ENCODE measurements around the gene CAMK1D.

Gene CAMK1D

DNA sequence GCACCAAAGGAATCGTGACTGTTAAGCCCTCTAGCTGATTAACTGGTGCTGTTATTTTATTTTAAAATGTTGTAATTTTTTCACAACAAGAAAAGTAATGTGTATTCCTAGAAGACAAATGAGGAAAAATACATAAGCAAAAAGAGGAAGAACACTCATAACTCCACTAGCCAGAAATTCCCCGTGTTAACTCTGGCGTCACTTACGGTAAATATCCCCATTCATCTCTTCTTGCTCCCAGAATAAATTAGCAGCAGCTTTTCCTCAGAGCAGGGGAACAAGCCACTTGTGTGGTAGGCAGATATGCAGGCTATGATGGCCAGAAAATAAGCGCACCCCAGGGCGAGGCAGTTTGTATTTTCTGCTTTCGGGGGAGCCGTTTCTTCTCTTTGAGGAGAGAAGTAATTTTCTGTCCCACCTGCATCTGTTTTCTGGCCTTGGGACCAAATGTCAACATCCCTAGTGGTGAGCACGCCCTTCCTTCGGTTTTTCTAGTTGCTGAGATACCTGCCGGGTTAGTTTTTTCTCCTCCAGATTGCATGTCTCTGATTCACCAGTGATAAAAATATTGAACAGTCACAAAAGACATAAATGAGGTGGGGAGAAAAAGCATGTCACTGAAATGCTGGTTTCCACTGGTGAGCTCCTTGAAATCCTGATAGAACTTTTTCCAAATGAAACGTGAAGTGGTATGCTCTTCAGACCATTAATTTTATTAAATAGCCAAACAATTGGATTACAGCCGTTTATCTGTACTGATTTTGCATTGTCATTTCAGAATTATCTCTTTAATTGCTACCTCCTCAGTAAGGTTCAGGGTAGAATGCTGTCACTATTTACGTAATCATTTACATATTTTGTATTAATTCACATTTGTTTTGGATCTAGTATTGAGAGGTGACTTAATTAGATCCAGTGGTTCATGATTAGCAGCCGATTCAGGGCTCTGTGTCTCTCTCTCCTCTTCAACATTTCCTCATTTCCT lies 268.1 kb downstream of the CAMK1D start:
- peak overlapping the region; percentile 81 for H3K27ac Mint-ChIP-seq
- no peak overlapping the region for H3K4me3 Mint-ChIP-seq
- peaks cover 3% of the 10 kb centered on the region for H3K36me3 Mint-ChIP-seq (ENCODE audit: low read depth)
- intact Hi-C loops (cut with micrococcal nuclease), result loop anchor here (2.0 to 10.0 kb wide), 2 partner anchors 23 to 353 kb away; no protein-coding TSS in a partner anchor
- H3K27me3 Mint-ChIP-seq, result peaks cover 3% of the 10 kb centered on the region
- H3K9me3 Mint-ChIP-seq, result no peaks in the 10 kb centered on the region
- H3K4me1 Mint-ChIP-seq (ENCODE audit: low read depth), result peaks cover 30% of the 10 kb centered on the region

DNA sequence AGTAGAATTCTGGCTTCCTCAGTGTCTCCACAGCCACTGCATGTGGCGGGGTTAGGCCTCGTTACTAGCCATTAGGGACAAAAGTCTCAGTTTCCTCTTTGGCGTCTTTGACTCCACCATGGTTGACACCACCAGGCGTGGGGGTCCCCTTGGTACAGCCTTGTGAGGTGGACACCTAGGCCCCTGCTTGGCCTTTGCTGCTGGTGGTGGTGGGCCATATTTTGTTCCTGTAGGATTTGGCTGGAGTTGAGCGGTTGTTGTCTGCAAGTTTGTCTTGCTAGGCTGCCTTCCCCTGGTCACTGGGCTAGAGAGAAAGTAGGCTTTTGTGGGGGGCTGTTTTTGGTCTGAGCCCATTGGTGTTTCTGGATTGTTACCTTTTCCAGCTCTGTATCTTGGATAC lies 272.7 kb downstream of the CAMK1D start:
- Mint-ChIP-seq H3K36me3 (ENCODE audit: low read depth) (peaks cover 6% of the 10 kb centered on the region), H3K9me3 (no peaks in the 10 kb centered on the region), H3K27me3 (peaks cover 3% of the 10 kb centered on the region), H3K4me1 (ENCODE audit: low read depth) (peaks cover 37% of the 10 kb centered on the region), H3K27ac (no peak overlapping the region), H3K4me3 (no peak overlapping the region)
- intact Hi-C loops (cut with micrococcal nuclease), result no loop called here

- intact Hi-C loops (cut with micrococcal nuclease), result no loop called here
- Mint-ChIP-seq H3K36me3 (ENCODE audit: low read depth) (peaks cover 6% of the 10 kb centered on the region), H3K27me3 (peaks cover 3% of the 10 kb centered on the region), H3K9me3 (no peaks in the 10 kb centered on the region), H3K27ac (no peak overlapping the region), H3K4me3 (no peak overlapping the region), H3K4me1 (ENCODE audit: low read depth) (peaks cover 32% of the 10 kb centered on the region)
These were observed 273.3 kb downstream of the CAMK1D start for GRCh38 chr10:12622691-12623090.

GRCh38 chr10:12625393-12626023 lies 276.2 kb downstream of the CAMK1D start:
- H3K27me3 Mint-ChIP-seq, result no peaks in the 10 kb centered on the region
- intact Hi-C loops (cut with micrococcal nuclease), result no loop called here
- no peak overlapping the region for H3K4me3 Mint-ChIP-seq
- peaks cover 35% of the 10 kb centered on the region for H3K4me1 Mint-ChIP-seq (ENCODE audit: low read depth)
- no peak overlapping the region for H3K27ac Mint-ChIP-seq
- H3K9me3 Mint-ChIP-seq, result no peaks in the 10 kb centered on the region
- H3K36me3 Mint-ChIP-seq (ENCODE audit: low read depth), result peaks cover 13% of the 10 kb centered on the region

DNA sequence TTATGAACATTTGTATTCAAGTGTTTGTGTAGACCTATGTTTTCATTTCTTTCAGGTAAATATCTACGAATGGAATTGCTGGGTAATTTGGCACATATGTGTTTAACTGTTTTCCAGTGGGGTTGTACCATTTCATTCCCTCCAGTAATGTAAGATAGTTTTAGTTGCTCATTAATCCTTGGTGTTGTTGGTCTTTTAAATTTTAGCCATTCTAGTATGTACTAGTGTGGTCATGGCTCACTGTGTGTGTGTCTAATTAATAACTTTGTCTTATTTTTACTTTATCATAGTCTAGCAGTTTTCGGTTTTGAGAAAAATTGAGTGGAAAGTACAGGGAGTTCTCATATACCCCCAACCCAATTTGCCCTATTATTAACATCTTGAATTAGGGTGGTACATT lies 278.8 kb downstream of the CAMK1D start:
- H3K27ac Mint-ChIP-seq, result no peak overlapping the region
- no peak overlapping the region for H3K4me3 Mint-ChIP-seq
- peaks cover 33% of the 10 kb centered on the region for H3K4me1 Mint-ChIP-seq (ENCODE audit: low read depth)
- peaks cover 29% of the 10 kb centered on the region for H3K36me3 Mint-ChIP-seq (ENCODE audit: low read depth)
- no peaks in the 10 kb centered on the region for H3K27me3 Mint-ChIP-seq
- intact Hi-C loops (cut with micrococcal nuclease), result no loop called here
- no peaks in the 10 kb centered on the region for H3K9me3 Mint-ChIP-seq

GRCh38 chr10:12628964-12629766 lies 279.8 kb downstream of the CAMK1D start:
- Mint-ChIP-seq H3K27me3 (no peaks in the 10 kb centered on the region), H3K36me3 (ENCODE audit: low read depth) (peaks cover 32% of the 10 kb centered on the region), H3K9me3 (no peaks in the 10 kb centered on the region), H3K4me1 (ENCODE audit: low read depth) (peaks cover 35% of the 10 kb centered on the region), H3K27ac (peak overlapping the region; percentile 59), H3K4me3 (no peak overlapping the region)
- intact Hi-C loops (cut with micrococcal nuclease), result no loop called here

DNA sequence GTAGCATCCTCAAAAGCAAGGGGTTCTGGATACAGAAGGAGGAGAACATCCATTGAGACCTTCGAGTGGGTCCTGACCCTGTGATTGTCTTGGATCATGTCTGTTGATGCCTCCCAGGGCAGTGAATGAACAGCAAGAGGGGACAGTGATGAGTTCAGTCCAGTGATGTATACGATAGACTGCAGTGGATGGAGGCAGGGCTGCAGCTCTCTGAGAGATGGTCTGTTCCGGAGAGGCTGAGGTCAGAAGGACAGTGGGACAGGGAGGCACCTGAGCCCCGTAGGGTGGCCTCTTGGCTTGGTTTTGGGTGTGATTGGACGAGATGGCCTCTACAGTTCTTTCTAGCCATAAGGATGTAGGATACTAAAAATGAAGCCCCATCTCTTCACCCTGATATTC lies 280.4 kb downstream of the CAMK1D start:
- H3K27me3 Mint-ChIP-seq, result no peaks in the 10 kb centered on the region
- no peak overlapping the region for H3K4me3 Mint-ChIP-seq
- H3K4me1 Mint-ChIP-seq (ENCODE audit: low read depth), result peaks cover 35% of the 10 kb centered on the region
- H3K36me3 Mint-ChIP-seq (ENCODE audit: low read depth), result peaks cover 34% of the 10 kb centered on the region
- intact Hi-C loops (cut with micrococcal nuclease), result no loop called here
- no peak overlapping the region for H3K27ac Mint-ChIP-seq
- H3K9me3 Mint-ChIP-seq, result no peaks in the 10 kb centered on the region

DNA sequence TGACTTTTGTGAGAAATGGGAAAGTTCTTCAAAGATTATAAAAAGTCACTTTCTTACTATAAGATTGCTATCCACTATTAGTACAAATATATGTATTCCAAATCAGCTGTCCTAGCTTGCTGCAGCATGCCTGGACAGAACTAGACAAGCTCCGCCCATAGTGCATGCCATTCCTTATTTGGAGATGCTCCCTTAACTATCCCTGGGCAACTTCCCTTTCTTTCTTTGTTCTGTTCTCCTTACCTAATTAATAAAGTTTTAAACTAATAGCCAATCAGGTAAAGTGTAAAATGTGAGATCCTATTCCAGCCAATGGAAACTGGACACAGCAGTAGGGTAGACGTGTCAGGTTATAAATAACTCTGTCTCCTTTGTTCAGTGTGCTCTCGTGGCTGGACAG lies 281.9 kb downstream of the CAMK1D start:
- Mint-ChIP-seq H3K9me3 (no peaks in the 10 kb centered on the region), H3K4me1 (ENCODE audit: low read depth) (peaks cover 39% of the 10 kb centered on the region), H3K4me3 (no peak overlapping the region), H3K27ac (no peak overlapping the region), H3K36me3 (ENCODE audit: low read depth) (peaks cover 36% of the 10 kb centered on the region), H3K27me3 (no peaks in the 10 kb centered on the region)
- intact Hi-C loops (cut with micrococcal nuclease), result no loop called here

DNA sequence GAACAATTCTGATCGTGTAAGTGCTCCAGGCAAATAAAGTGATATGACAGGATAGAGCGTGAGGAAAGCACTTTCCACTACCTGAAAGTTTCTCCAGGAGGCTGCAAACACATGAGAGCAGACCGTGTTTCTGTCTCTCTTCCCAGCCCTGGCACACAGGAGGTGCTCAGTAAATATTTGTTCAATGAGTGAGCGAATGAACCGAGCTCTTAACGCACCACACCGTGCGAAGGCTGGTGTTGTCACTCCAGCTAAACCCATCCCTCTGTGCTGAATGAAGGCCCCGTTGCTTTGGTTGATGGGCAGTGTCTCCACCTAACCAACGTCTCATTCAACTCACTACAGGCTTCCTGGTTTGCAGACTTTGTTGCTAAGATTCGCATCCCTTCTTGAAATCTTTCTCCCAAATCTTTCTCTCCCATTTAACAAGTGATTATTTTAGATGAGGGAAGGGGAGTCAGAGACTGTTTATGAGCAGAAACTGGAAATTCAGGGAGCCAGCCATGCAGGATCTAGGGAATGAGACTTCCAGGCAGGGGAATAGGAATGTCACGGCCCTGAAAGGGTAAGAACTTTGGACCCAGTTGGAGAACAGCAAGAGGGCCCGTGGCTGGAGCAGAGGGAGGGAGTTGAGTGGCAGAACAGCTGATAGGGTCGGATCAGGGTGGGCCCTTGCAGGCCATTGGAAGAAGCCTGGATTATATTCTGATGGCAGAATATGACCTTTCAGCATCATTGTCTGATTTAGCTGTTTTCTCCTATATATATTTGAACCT lies 282.6 kb downstream of the CAMK1D start:
- Mint-ChIP-seq H3K36me3 (ENCODE audit: low read depth) (peaks cover 36% of the 10 kb centered on the region), H3K4me1 (ENCODE audit: low read depth) (peaks cover 39% of the 10 kb centered on the region), H3K9me3 (no peaks in the 10 kb centered on the region), H3K27me3 (no peaks in the 10 kb centered on the region), H3K27ac (no peak overlapping the region), H3K4me3 (no peak overlapping the region)
- intact Hi-C loops (cut with micrococcal nuclease), result no loop called here

DNA sequence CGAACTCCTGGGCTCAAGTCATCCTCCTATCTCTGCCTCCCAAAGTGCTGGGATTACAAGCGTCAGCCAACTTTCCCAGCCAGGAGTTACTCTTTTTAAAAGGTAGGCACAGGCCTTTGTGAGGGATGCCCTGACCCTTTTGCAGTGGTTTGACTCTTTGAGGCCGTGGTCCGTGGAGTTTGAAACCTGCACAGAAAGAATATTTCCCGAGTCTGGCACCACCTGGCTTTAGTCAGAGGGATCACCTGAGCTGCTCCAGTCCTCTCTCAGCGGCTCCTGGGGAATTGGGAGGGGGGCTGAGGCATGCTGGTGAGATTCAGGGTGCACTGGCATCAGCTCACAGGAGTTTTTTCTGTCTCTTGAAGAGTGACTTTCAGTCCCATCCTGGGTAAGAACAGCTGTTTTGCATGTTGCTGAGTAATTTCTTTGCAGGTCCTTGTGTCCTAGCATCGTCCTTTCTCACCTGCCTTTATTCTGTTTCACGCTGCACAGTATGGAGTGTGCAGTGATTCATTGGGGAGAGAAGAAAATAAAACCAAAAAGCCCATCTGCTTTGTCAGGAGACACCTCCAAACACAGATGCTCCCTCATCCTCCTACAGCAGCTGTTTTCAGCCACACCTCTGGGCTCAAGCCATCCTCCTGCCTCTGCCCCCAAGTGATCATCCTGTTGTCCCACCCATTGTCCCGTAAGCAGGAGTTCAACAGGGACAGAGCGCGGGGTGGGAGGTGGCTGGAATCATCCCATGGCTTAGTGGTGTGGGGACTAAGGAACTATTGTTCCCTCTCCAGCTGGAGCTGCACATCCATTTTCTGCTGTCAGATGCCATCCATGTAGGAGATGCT lies 284.7 kb downstream of the CAMK1D start:
- peaks cover 50% of the 10 kb centered on the region for H3K4me1 Mint-ChIP-seq (ENCODE audit: low read depth)
- no peaks in the 10 kb centered on the region for H3K27me3 Mint-ChIP-seq
- intact Hi-C loops (cut with micrococcal nuclease), result no loop called here
- peaks cover 36% of the 10 kb centered on the region for H3K36me3 Mint-ChIP-seq (ENCODE audit: low read depth)
- no peak overlapping the region for H3K4me3 Mint-ChIP-seq
- H3K27ac Mint-ChIP-seq, result peak overlapping the region; percentile 28
- H3K9me3 Mint-ChIP-seq, result no peaks in the 10 kb centered on the region

DNA sequence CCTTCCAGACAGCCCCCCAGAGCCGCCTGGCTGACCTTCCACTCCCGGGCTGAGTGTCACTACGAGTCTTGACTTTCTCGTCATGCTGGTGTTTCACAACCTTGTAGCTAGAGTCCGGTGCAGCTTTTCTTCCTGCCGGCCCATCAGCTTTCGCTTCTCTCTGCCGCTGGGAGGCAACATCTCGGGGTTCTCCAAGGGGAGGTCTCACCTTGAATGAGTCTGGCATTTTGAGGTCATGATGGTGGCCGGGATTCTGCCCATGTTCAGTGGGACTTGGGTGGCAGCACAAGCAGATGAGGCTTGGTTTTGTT lies 285.2 kb downstream of the CAMK1D start:
- intact Hi-C loops (cut with micrococcal nuclease), result no loop called here
- Mint-ChIP-seq H3K9me3 (no peaks in the 10 kb centered on the region), H3K27me3 (no peaks in the 10 kb centered on the region), H3K36me3 (ENCODE audit: low read depth) (peaks cover 30% of the 10 kb centered on the region), H3K27ac (peak overlapping the region; percentile 28), H3K4me1 (ENCODE audit: low read depth) (peaks cover 44% of the 10 kb centered on the region), H3K4me3 (no peak overlapping the region)

DNA sequence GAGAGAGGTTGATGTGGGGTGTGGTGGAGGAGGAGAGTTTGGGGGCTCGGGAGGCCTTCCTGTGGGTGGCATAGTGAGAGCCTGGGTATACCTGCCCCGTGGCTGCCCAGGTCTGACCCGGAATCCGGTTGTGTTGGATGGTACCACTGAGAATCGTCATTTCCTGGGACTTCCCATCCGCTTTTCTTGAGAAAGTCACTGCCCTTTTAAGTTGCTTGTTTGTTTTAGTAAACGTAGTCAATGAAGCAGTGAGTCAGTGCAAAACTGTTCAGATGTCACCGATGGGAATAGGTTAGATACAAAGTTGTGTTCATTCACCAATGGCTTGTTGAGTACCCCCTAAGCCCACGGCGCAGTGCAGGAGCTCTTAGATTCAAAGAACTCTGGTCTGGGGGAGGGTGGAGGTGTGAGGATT lies 285.8 kb downstream of the CAMK1D start:
- no peaks in the 10 kb centered on the region for H3K27me3 Mint-ChIP-seq
- H3K4me1 Mint-ChIP-seq (ENCODE audit: low read depth), result peaks cover 43% of the 10 kb centered on the region
- H3K36me3 Mint-ChIP-seq (ENCODE audit: low read depth), result peaks cover 29% of the 10 kb centered on the region
- no peaks in the 10 kb centered on the region for H3K9me3 Mint-ChIP-seq
- peak overlapping the region; percentile 28 for H3K27ac Mint-ChIP-seq
- intact Hi-C loops (cut with micrococcal nuclease), result no loop called here
- no peak overlapping the region for H3K4me3 Mint-ChIP-seq

GRCh38 chr10:12636571-12636970 lies 287.2 kb downstream of the CAMK1D start:
- intact Hi-C loops (cut with micrococcal nuclease), result no loop called here

More at GRCh38 chr10:12636571-12636970, 287.2 kb downstream of the CAMK1D start:
- Mint-ChIP-seq H3K27me3 (no peaks in the 10 kb centered on the region), H3K9me3 (no peaks in the 10 kb centered on the region), H3K4me1 (ENCODE audit: low read depth) (peaks cover 32% of the 10 kb centered on the region), H3K27ac (no peak overlapping the region), H3K4me3 (no peak overlapping the region), H3K36me3 (ENCODE audit: low read depth) (peaks cover 28% of the 10 kb centered on the region)

Data from dendritic cell treated with granulocyte-macrophage colony-stimulating factor and Interleukin-4, amounts not matched to agents 40 ng/mL and 50 ng/mL, for 4 days (primary cell).